GM10266 (cell line): ENCODE results near the gene TAS2R60.
"Not testable (repeated sequence)": the region's sequence is repeated elsewhere in the genome, so short reads cannot be mapped to it uniquely, and the experiment has no call there.

Experiments used
- DNase-seq: peaks from one replicate; pipeline ENCODE4 v3.0.0; 2012; ENCODE audit errors: extremely low spot score
- TF ChIP-seq, protein P1 (sequence below): IDR thresholded peaks from 2 replicates; pipeline ENCODE4 v1.5.1; 2012; ENCODE audit warnings: mild to moderate bottlenecking, low read depth; ENCODE audit not compliant: control insufficient read depth, insufficient read depth; ENCODE audit errors: missing control alignments

TAS2R60 gene

DNA sequence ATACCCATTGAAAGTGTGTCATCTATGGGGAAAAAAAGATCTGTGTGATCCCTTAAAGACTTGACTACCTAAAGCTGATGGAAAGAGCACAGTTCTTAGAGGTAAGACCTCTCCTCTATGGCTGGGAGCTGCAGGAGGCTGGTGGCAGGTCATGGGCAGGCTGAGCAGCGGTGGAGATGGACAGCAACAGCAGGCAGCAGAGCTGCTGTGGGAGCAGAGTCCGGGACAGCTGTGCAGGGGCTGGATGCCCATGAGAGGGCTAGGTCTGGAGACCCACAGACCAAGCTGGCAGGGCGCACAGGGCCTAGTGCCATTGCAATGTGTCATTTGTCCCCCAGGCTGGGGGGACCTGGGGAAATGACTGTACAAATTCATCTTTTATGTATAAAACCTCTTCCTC is 21.2 kb upstream of the TAS2R60 start:
- DNase-seq = no peak

DNA sequence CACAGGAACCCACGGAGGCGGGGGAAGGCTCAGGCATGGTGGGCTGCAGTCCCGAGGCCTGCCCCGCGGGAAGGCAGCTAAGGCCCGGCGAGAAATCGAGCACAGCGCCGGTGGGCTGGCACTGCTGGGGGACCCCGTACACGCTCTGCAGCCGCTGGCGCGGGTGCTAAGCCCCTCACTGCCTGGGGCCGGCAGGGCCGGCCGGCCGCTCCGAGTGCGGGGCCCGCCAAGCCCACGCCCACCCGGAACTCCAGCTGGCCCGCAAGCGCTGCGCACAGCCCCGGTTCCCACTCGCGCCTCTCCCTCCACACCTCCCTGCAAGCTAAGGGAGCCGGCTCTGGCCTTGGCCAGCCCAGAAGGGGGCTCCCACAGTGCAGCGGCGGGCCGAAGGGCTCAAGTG is 18.8 kb upstream of the TAS2R60 start:
- not testable (repeated sequence) for DNase-seq

More for the DNA sequence above, 21.2 kb upstream of the TAS2R60 start:
- TF ChIP-seq, protein P1, sequence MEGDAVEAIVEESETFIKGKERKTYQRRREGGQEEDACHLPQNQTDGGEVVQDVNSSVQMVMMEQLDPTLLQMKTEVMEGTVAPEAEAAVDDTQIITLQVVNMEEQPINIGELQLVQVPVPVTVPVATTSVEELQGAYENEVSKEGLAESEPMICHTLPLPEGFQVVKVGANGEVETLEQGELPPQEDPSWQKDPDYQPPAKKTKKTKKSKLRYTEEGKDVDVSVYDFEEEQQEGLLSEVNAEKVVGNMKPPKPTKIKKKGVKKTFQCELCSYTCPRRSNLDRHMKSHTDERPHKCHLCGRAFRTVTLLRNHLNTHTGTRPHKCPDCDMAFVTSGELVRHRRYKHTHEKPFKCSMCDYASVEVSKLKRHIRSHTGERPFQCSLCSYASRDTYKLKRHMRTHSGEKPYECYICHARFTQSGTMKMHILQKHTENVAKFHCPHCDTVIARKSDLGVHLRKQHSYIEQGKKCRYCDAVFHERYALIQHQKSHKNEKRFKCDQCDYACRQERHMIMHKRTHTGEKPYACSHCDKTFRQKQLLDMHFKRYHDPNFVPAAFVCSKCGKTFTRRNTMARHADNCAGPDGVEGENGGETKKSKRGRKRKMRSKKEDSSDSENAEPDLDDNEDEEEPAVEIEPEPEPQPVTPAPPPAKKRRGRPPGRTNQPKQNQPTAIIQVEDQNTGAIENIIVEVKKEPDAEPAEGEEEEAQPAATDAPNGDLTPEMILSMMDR = no peak

DNA sequence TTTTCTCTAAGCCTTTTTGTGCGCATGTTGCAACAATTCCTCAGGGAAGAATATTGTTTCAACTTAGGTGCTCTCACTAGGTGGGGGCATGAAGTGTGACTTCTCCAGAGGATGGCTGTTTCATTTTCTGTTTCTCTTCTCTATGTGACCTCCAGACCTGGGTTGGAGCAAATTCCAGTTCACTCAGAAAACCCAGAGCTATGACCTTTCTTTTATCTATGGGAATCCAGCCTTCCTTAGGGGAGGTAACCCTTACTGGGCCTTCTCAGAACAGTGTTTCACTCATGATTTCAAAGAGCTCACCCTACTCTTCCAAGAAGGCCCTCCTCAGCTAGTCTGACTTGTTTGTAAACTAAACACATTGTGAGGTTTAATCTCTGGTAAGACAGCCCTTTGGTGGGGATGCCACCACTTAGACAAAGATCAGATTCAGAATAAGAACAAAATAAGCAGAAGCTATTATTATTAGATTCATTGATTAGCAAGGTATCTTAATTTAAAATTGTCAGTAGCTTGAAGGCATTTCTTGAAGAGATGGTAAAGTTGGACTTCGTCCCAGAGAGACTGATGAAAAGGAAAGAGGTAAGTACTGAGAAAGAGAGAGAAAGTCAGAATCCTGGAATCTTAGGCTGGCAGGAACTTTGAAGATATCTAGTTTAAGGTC is 16.6 kb upstream of the TAS2R60 start:
- no peak for DNase-seq
- TF ChIP-seq, protein P1 = no peak

DNA sequence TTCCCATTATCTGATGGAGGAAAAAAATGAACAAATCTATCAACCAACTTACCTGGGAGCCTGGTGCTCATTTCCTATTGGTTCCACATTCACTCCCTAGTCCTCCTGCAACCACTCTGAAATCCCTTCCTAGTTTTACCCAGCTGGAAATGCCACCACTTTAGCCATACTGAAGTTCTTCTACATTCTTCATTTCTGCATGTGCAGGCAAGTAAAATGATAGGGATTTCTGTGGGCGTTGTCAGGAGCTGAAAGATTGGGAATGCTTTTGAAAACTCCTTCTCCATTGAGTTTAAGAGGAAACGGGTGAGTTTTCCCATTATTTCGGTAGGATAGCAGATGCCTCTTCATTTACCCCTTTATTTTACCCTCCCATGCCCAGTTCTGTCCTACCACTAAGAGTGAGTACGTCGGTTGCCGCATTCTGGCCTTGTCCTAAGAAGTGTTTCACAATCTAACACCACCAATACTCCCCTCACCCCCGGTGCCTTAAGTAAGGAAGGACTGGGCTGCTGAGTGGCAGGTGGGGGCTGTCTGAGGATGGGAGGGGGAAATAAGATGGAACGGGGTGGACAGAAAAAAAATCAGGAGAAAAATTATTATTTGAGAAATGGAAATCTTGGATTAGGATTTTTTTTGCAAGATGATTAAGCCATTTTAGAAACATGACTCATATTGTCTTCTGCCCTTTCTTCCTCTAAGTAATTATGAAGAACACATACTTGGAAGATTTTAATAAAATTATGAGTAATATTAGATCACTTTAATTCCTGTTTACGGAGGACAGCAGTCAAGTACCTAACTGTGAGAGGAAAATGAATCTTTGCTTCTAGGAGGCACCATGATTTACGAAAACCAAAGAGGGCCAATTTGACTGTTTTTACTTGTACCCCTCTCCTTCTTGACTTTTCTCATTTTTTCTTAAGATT is 13.2 kb upstream of the TAS2R60 start:
- TF ChIP-seq, protein P1 = no peak
- no peak for DNase-seq

DNA sequence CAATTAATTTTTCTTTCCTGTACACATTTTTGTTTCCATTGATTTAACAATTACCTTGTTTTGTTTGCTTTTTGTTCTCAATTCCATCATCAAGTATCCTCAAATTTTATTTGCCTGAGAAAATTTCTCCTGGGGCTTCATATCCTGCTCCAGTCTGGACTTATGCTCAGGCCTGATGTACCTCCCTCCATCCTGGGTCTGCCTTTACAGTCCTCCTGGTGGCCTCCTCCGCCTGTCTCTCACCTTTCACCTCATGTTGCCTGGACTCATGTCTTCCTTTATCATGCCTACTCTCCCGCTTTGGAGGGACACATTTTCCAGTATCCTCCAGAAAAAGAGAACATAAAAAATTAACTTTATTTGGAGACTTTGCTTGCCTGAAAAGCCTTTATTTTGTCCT is 12.1 kb upstream of the TAS2R60 start:
- no peak for DNase-seq
- TF ChIP-seq, protein P1 = no peak

DNA sequence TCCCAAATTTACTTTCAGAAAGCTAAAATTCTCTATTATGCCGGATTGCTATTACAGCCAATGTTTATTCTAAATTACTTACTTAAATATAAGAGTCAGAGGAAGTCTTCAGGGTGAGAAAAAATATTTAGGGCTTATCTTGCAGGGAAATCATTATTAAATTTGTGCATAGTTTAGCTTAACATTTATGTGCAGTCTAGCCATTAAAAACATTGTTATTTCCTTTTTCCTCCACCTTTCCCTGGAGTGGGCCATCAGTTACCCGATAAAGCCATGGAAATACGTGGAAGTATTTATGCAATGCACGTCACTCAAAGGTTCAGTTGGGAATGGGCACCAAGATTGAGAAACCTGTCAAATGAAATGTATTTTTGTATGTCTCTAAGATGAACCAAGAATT is 9.5 kb upstream of the TAS2R60 start:
- no peak for DNase-seq
- TF ChIP-seq, protein P1 = no peak

DNA sequence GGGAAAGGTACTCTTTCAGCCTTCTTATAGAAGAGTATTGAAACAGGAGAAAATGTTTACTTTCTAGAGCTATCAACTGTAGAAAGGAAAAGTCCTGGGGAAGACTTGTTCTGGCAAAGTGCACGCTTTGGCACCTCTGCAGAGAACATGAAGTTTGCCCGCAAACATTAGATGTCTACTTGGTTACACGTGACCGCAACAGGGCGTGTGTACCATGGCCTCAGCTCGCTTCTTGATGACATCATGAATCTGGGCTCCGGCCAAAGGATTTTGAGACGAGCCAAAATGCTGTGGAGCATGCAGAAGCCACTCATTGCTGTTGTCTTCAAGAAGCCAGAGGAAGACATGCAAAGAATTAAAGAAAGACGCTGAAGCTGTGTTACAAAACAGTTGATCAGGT is 8.6 kb upstream of the TAS2R60 start:
- TF ChIP-seq, protein P1 = no peak
- DNase-seq = no peak

DNA sequence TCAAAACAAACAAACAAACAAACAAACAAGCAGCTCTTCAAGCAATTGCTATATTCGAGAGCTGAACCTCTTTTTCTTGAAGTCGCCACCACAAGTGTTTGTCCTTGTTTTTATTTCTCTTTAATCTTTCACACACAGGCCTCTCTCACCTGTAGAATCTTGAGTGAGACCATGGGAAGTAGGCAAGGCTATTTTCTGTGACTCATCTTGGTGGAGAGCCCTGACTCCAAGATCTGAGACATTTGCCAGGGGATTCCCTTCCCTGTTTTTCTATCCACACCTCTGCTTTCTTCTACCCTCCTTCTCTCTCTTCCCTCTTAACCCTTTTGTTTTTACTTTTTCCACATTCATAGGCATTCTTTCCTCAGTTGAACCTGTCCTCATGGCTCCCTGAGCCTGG is 8.0 kb upstream of the TAS2R60 start:
- TF ChIP-seq, protein P1 = no peak

More for the DNA sequence above, 8.0 kb upstream of the TAS2R60 start:
- no peak for DNase-seq
